ENCODE measurements around the gene QRICH1. TPM values are rescaled to one million over a fixed set of nuclear protein-coding genes. Genes with fewer than 3 reads are reported as not detected.

QRICH1 gene
- total RNA-seq, 3 donors from 2014 or later = 73.1 to 115 (median 99.3) TPM

DNA sequence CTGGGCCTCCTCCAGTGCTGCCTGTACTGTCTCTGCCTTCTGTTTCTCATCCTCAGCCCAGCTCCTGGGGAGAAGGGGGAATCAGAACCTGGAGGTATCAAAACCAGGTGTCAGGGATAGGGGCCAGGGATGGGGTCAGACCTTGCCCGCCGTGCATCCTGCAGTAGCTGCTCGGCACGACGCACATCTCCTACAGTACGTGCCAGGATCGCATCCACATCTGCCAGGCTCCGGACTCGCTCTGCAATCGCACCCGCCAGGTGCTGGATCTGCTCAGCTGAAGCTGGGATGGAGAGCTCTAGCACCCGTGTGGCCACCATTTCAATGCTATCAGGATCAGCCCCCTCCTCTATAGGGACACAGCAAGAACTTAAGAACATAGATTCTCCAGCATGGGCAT is 28.2 kb upstream of the QRICH1 start:
- peaks cover 15% of the 10 kb centered on the region for H3K36me3 ChIP-seq
- H3K27me3 ChIP-seq = no peaks in the 10 kb centered on the region
- H3K9me3 ChIP-seq = no peaks in the 10 kb centered on the region
- H3K27ac ChIP-seq = no peak overlapping the region
- H3K4me1 ChIP-seq = peaks cover 8 to 11% of the 10 kb centered on the region in 2 donors
- no peak overlapping the region for H3K4me3 ChIP-seq
- no peak for DNase-seq (ENCODE audit: low spot score in 2 of 2)
- intact Hi-C loops (cut with DNase I; ENCODE audit: low total_unique reads) = no loop called here
- TF ChIP-seq, protein P1, sequence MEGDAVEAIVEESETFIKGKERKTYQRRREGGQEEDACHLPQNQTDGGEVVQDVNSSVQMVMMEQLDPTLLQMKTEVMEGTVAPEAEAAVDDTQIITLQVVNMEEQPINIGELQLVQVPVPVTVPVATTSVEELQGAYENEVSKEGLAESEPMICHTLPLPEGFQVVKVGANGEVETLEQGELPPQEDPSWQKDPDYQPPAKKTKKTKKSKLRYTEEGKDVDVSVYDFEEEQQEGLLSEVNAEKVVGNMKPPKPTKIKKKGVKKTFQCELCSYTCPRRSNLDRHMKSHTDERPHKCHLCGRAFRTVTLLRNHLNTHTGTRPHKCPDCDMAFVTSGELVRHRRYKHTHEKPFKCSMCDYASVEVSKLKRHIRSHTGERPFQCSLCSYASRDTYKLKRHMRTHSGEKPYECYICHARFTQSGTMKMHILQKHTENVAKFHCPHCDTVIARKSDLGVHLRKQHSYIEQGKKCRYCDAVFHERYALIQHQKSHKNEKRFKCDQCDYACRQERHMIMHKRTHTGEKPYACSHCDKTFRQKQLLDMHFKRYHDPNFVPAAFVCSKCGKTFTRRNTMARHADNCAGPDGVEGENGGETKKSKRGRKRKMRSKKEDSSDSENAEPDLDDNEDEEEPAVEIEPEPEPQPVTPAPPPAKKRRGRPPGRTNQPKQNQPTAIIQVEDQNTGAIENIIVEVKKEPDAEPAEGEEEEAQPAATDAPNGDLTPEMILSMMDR (IDR thresholded peaks at IDR 0.05) = no peak
- no peak for TF ChIP-seq POLR2AphosphoS5 (IDR thresholded peaks at IDR 0.05)
- no peak for TF ChIP-seq POLR2A (IDR thresholded peaks at IDR 0.05)

DNA sequence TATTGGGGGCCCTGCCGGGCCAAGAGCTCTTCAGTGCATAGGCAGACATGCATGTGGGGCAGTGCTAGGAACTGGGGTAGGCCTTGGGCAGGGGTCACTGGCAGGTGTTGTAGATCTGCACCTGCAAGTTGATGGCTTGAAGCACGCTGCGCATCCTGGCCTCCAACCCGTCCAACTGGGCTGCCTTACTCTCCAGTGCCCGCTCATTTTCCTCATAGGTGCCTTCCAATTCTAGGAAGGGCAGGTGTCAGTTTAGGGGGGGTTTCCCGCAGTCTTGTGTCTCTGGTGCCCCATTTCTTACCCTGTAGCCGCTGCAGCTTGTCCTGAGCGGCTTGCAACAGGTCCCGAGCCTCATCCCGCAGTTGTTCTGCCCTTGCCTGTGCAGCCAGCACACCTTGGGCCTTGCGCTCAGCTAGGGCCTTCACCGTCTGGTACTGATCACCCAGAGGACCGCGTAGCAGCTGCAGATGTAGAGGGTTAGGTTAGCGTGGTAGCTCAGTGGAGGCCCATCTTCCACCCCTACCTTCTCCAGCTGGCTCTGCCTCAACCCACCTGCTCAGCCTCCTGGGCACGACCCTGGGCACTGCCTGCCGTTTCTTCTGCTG is 27.4 kb upstream of the QRICH1 start:
- TF ChIP-seq POLR2A (IDR thresholded peaks at IDR 0.05) (no peak), POLR2AphosphoS5 (IDR thresholded peaks at IDR 0.05) (no peak)
- TF ChIP-seq, protein P1 (IDR thresholded peaks at IDR 0.05) = no peak
- intact Hi-C loops (cut with DNase I; ENCODE audit: low total_unique reads) = no loop called here
- H3K27ac ChIP-seq = peak overlapping the region; percentile 96
- H3K9me3 ChIP-seq = no peaks in the 10 kb centered on the region
- H3K4me1 ChIP-seq = peaks cover 8 to 11% of the 10 kb centered on the region in 2 donors
- peaks cover 20% of the 10 kb centered on the region for H3K36me3 ChIP-seq
- H3K27me3 ChIP-seq = no peaks in the 10 kb centered on the region
- no peak for DNase-seq (ENCODE audit: low spot score in 2 of 2)
- H3K4me3 ChIP-seq = peak overlapping the region; percentile 79 to 95 (median 91)

DNA sequence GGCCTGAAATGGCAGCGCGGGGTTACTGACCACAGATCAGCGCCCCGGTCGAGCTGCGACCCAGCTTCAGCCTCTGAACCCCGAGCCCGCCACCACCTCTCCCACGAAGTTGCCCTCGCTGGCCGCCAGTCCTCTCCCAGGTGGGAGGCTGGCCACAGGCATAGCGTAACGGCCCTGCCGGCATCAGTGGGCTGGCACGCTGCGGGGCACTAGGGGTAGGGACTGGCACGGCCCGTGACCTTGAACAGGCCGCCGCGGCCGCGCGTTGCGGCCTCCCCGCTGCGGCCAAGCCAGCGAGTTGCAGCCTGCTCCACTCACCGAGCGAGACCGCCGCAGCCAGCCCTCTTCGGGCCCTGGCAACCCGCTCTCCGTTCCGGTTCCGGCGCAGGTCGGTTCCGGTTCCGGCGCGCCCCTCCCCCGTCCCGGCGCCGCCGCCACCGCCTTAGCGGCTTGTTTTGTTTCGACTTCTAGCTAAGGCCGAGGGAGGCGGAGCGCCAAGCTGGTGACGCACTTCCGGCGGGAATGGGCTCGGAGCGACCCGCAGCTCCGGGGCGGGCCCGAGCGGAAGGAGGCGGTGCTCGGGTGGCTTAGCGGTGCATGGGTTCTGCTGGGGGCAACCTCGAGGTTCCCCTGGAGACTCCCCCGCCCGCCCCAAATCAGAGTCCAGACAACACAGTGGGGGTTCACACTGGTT is 26.7 kb upstream of the QRICH1 start, which contains the start of gene USP19:
USP19 (minus strand) TSS at position 386 of the 694 bp plus-strand sequence. CDS start 1,678 bp downstream, outside the sequence.
- TF ChIP-seq, protein P1 (IDR thresholded peaks at IDR 0.05) = no peak
- TF ChIP-seq POLR2AphosphoS5 (IDR thresholded peaks at IDR 0.05) (peak; percentile 85 to 87 (median 86)), POLR2A (IDR thresholded peaks at IDR 0.05) (peak; percentile 73)
- Histone ChIP-seq H3K4me1 (peaks cover 8 to 11% of the 10 kb centered on the region in 2 donors), H3K36me3 (peaks cover 27% of the 10 kb centered on the region), H3K27me3 (no peaks in the 10 kb centered on the region), H3K27ac (peak within 1 kb of the TSS; percentile 96), H3K4me3 (peak within 1 kb of the TSS; percentile 79 to 95 (median 91)), H3K9me3 (no peaks in the 10 kb centered on the region)
- peak; percentile 91 to 92 for DNase-seq (ENCODE audit: low spot score in 2 of 2)
- intact Hi-C loops (cut with DNase I; ENCODE audit: low total_unique reads) = loop anchor here (1.0 kb wide), 1 partner anchor 16 kb away; the partner anchor contains the start of gene QARS1

DNA sequence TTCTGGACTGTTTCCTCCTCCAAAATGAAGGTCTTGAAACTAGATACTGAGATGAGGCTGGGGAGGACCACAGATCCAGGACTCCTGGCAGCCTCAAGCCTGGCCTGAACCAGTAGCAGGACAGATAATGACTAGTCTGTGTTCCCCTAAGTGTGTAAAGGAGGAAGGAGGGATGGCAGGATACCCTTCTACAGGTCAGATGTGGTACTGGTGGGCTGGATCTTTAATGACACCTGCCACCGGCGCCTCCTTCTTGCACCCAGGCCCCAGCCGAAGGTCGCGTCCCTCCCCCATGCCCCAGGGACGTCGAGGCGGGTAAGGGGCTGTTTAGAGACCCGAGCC is 26.2 kb upstream of the QRICH1 start:
- peak overlapping the region; percentile 96 for H3K27ac ChIP-seq
- intact Hi-C loops (cut with DNase I; ENCODE audit: low total_unique reads) = loop anchor here (1.0 kb wide), 1 partner anchor 16 kb away; the partner anchor contains the start of gene QARS1
- peaks cover 32% of the 10 kb centered on the region for H3K36me3 ChIP-seq

More for the DNA sequence above, 26.2 kb upstream of the QRICH1 start:
- TF ChIP-seq, protein P1 (IDR thresholded peaks at IDR 0.05) = no peak
- TF ChIP-seq POLR2A (IDR thresholded peaks at IDR 0.05) (no peak), POLR2AphosphoS5 (IDR thresholded peaks at IDR 0.05) (no peak)
- Histone ChIP-seq H3K27me3 (no peaks in the 10 kb centered on the region), H3K4me3 (peak overlapping the region; percentile 79 to 95 (median 91)), H3K9me3 (no peaks in the 10 kb centered on the region), H3K4me1 (peaks cover 8 to 11% of the 10 kb centered on the region in 2 donors)
- DNase-seq (ENCODE audit: low spot score in 2 of 2) = no peak

All from breast epithelium (tissue), 4 donors.